ENCODE data around the gene PHLDA3.
"Not testable (repeated sequence)": the region's sequence is repeated elsewhere in the genome, so short reads cannot be mapped to it uniquely, and the experiment has no call there.

Gene PHLDA3

GRCh38 chr1:201486187-201486586 is 17.2 kb upstream of the PHLDA3 start:
- no peak for DNase-seq (ENCODE audit: low read depth in 2 of 2)

DNA sequence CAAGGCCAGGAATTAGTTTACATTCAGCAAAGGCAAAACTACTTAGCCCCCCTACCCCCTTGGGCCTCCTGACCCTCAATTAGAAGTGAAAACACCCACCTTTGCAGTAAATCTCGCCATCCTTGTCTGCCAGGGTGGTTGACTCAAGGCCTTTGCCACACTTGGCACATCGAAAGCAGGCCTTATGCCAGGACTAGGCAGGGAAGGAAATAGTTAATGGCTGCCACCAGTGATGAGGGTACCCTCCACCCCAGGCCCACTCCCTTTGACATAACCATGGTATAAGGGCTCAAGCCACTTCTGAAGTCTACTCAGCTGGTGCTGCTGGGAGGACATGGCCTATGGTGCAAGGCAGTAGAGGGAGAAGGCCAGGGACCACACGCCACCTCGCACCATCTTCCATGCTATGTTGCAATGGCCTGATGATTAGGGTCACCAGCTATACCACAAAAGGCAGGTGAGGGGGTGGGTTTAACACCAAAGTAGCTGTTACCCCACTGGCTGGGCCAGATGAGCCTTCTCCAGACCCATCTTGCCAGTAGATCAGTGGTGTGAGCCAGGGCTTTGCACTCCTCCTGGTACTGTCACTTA is 16.3 kb upstream of the PHLDA3 start:
- no peak for DNase-seq (ENCODE audit: low read depth in 2 of 2)

- DNase-seq (ENCODE audit: low read depth in 2 of 2): no peak
Observed at GRCh38 chr1:201483373-201483949, 14.5 kb upstream of the PHLDA3 start.

DNA sequence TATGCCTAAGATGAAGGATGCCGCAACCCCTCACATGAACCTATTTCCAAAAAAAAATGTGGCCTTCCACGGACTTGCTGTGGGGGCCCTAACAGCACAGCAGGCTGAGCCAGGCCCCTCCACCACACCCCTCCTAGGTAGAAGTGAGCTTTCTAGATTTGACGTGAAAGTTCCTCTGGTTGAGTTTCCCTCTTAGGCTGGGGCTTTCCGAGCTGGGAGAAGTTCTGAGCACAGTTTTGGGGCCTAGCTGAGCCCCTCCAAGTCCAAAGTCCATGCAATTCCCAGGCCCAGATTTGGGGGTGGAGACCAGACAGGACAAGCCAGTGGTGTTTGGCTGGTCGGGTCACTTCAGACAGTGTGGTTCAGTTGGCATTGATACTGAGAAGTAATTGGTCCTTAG is 13.8 kb upstream of the PHLDA3 start:
- no peak for DNase-seq (ENCODE audit: low read depth in 2 of 2)

DNA sequence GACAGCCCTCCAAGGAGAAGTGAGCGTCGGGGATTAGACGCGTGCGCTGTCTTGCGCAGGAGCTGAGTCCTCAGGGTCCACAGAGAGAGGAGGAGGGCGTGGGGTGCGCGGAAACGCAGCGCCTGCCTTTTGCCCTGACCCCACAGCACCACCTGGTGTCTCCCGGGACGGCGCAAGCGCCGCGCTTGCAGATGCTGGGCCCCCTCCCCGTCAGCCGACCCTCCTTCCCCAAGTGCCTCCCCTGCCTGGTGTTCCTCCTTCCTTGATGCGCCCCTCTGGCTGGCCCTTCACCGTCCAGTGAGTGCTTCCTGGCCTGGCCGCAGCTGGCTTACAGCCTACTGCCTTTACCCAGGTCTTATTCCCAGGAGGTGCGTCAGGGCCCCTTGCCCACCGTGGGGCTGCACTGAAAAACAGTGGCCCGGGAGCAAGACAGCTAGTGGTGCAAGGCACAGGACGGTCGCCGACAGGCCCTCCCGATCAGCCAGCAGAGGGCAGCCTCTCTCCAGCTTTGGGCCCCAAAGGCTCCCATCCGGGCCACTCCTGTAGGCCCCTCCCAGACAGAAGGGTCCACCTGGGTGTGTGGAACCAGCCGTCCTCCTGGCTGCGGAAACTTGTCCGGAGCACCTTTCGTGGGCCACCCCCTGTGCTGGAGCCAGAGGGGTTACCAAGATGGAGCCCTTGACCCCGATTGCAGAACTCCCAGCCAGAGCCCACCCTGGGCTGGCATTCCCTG is 12.9 kb upstream of the PHLDA3 start:
- peak; percentile 66 to 79 for DNase-seq (ENCODE audit: low read depth in 2 of 2)

DNA sequence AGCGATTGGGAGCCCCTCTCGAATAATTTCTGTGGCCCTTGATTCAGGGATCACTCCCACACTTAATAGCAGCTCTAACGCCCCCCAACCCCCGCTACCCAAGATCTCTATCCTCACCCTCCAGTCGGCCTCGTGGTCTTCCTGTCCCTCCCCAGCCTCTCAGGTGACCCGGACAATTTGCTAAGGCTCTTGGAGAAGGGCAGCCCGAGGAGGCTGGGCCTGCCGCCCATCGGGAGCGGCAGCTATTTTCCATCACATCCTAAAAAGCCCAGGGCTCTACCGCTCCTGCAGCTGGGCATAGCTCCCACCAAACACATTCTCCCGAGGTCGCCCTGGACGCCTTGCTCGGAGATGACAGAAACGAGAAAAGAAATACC is 12.0 kb upstream of the PHLDA3 start:
- DNase-seq (ENCODE audit: low read depth in 2 of 2): no peak

- DNase-seq (ENCODE audit: low read depth in 2 of 2): peak; percentile 31 to 63
Observed at GRCh38 chr1:201480231-201481003, 11.4 kb upstream of the PHLDA3 start.

- DNase-seq (ENCODE audit: low read depth in 2 of 2): no peak
Observed at GRCh38 chr1:201479201-201479730, 10.3 kb upstream of the PHLDA3 start.

DNA sequence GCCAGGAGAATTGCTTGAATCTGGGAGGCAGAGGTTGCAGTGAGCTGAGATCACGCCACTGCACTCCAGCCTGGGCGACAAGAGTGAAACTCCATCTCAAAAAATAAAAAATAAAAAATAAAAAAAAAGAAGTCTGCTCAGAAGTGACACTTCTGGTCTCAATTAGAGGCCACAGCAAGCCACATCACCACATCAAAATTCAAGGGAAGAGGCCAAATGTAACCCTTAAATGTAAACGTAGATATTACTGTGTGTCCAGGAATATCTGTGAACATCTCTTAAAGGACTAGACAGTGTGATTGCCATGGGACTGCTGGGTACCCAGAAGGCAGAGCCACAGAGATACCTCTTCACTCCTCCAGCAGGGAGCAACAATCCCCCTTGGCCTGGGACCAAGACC is 9.7 kb upstream of the PHLDA3 start:
- not testable (repeated sequence) for DNase-seq (ENCODE audit: low read depth in 2 of 2)

GRCh38 chr1:201476670-201477344 is 7.8 kb upstream of the PHLDA3 start:
- DNase-seq (ENCODE audit: low read depth in 2 of 2): no peak

GRCh38 chr1:201475915-201476669 is 7.1 kb upstream of the PHLDA3 start:
- DNase-seq (ENCODE audit: low read depth in 2 of 2): no peak

- no peak for DNase-seq (ENCODE audit: low read depth in 2 of 2)
Observed at GRCh38 chr1:201475130-201475529, 6.1 kb upstream of the PHLDA3 start.

GRCh38 chr1:201473296-201473695 is 4.3 kb upstream of the PHLDA3 start:
- DNase-seq (ENCODE audit: low read depth in 2 of 2): no peak

GRCh38 chr1:201472321-201472720 is 3.3 kb upstream of the PHLDA3 start:
- DNase-seq (ENCODE audit: low read depth in 2 of 2): not testable (repeated sequence)

DNA sequence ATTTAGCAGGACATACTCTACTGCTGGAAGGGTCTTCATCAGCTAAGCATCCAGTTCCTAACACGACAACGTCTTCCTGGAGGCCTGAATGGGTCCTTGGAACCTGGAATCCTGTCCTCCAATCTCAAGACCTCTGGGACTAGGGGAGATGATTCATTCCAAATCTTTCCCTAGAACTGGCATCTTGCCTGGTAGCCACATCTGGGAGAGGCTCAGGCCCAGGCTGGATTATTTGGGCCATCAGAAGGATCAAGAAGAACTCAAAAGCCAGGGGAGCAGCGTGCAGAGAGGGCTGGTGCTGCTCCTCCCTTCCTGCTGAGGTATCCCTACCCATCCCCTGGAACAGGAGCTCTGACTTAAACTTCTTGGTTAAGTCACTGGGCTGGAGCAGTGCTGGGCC is 2.8 kb upstream of the PHLDA3 start:
- DNase-seq (ENCODE audit: low read depth in 2 of 2): no peak

- DNase-seq (ENCODE audit: low read depth in 2 of 2): no peak
Observed at GRCh38 chr1:201470581-201470980, 1.6 kb upstream of the PHLDA3 start.

DNA sequence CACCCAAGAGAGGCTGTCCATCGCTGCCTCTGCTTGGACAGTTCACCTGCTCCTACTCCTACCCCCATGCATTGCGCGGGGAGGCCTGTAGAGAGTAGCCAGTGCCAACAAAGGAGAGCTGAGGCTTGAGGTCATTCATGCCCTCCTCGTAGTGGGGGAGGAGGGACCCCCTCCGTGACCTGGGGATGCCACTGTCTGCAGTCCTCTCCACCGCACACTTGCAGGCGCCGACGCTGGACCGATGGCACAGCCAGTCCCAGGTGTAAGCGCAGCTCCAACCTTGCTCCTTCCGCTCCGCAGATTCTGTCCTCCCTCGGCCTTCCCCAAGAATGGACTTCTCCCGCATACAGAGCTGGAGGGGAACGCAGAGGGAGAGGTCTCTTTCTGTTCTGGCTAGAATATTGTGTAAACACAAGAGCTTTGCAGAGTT is 672 bp upstream of the PHLDA3 start:
- no peak for DNase-seq (ENCODE audit: low read depth in 2 of 2)

- DNase-seq (ENCODE audit: low read depth in 2 of 2): no peak
Observed at GRCh38 chr1:201468501-201468843, 516 bp downstream of the PHLDA3 start.

DNA sequence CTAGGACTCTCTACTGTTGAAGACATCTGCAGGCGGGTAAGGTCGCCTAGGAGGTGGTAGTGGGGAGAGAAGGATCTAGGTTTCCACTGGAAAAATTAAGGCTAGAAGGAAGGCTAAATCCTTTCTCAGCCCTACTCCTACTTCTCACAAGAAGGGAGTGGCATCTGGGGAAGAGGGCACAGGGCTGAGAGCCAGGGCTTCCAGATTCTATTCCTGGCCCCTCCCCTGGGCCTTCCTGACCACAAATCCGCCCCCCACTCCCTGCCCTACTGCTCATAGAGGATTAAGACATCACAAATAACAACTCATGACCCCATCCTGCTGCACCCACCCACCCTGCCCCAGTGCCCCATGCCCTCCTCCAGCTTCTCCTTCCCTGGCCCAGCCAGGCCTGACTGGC is 2.5 kb downstream of the PHLDA3 start:
- DNase-seq (ENCODE audit: low read depth in 2 of 2): no peak

DNA sequence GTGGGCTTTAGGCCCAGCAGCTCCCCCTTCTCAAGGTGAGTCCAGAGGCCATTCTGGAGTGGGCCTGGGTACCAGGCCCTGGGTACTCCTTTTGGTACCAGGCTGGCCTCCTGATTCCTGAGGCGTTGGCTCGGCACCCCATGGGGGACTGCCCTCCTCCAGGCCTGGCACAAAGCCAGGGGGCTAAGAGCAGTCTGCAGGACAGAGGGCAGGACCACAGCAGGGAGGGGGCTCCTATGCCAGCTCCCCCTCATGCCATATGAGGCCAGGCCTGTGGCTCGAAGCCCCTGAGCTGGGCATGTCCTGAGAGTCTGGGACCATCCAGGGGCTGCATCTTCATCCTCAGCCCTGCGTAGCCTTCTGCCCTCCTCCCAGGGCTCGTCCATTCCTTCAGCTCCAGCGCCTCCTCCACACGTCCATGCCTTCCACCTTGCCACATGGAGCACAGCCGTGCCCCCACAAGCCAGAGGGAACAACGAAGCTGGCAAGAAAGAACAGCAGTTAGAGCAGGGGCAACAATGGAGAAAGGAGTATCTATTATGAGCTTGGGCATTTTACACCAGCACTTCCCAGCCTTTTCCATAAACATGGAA is 3.2 kb downstream of the PHLDA3 start:
- DNase-seq (ENCODE audit: low read depth in 2 of 2): no peak

DNA sequence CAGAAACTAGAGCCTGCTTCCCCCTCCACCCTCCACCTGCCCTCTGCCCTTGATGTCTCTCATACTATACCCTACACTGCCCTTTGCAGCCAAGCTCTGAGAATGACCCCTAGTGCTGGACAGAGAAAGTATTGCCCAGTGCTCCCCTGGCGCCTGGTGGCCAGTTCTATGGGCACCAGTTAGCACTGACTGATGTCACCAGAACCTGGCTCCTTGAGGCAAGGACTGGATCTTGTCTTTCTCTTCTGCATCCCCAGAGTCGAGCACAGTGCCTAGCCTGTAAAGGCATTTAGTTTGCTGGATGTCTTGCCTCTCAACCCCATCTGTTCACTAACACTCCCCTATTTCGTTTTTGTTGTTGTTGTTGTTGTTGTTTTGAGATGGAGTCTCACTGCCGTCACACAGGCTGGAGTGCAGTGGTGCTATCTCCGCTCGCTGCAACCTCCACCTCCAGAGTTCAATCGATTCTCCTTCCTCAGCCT is 5.9 kb downstream of the PHLDA3 start:
- DNase-seq (ENCODE audit: low read depth in 2 of 2): no peak
